GM23338 (cell line): ENCODE measurements around the gene SLC35B1. TPM values are rescaled to one million over a fixed set of nuclear protein-coding genes. Genes with fewer than 3 reads are reported as not detected.

Experiments used
- CREB1 ChIP-seq: fragments of 250-450 bp; sonication (Bioruptor Pico); IDR thresholded peaks from 2 replicates; pipeline ENCODE4 v1.5.0; 2020; ENCODE audit warnings: low read depth, mild to moderate bottlenecking, moderate library complexity
- EZH2 ChIP-seq: fragments of 200-600 bp; sonication (generic); IDR thresholded peaks from one replicate; pipeline ENCODE4 v1.8.0; 2017; ENCODE audit warnings: antibody characterized with exemption, mild to moderate bottlenecking, low read depth; ENCODE audit not compliant: unreplicated experiment
- EZH2phosphoT487 ChIP-seq: fragments of 200-600 bp; sonication (generic); IDR thresholded peaks from one replicate; pipeline ENCODE4 v1.8.1; 2018; ENCODE audit warnings: antibody characterized with exemption; ENCODE audit not compliant: unreplicated experiment
- JUNB ChIP-seq: IDR thresholded peaks from one replicate; pipeline ENCODE4 v1.6.1; 2016; ENCODE audit warnings: antibody characterized with exemption; ENCODE audit not compliant: unreplicated experiment
- NANOG ChIP-seq: IDR thresholded peaks from 2 replicates; pipeline ENCODE4 v1.6.1; 2016; ENCODE audit warnings: antibody characterized with exemption, borderline replicate concordance
- POLR2AphosphoS5 ChIP-seq: IDR thresholded peaks from 2 replicates; pipeline ENCODE4 v1.6.1; 2016; ENCODE audit warnings: antibody characterized with exemption, low read depth
- STAT1 ChIP-seq: IDR thresholded peaks from one replicate; pipeline ENCODE4 v1.6.1; 2016; ENCODE audit warnings: antibody characterized with exemption; ENCODE audit not compliant: unreplicated experiment
- ZNF114 ChIP-seq: fragments of 250-450 bp; sonication (Bioruptor Pico); IDR thresholded peaks from 2 replicates; pipeline ENCODE4 v1.5.0; 2020; ENCODE audit warnings: mild to moderate bottlenecking, moderate library complexity
- ZNF462 ChIP-seq: fragments of 250-450 bp; sonication (Bioruptor Pico); IDR thresholded peaks from 2 replicates; pipeline ENCODE4 v1.5.0; 2020; ENCODE audit warnings: mild to moderate bottlenecking, moderate library complexity
- polyA plus RNA-seq: library from polyadenylated mRNA; unstranded; fragments of >200 nt; fragmentation: Nextera tagmentation; extraction: Ambion mirVana; gene quantifications from 2 replicates; pipeline ENCODE4 v1.2.1, GENCODE V29; 2016
- total RNA-seq: library from RNA; depleted of rRNA; stranded (reverse); fragments of >200 nt; shearing (Covaris generic); gene quantifications from 2 replicates; pipeline ENCODE4 v1.2.3, GENCODE V29; 2014
- TF ChIP-seq, protein P1 (sequence below), 2 experiments: fragments of 200-600 bp in 1 of 2; sonication (generic) in 1 of 2; conservative IDR thresholded peaks; 2 replicates each; pipeline versions ENCODE4 v1.5.1 to v1.6.1; 2016 to 2017; ENCODE audit warnings: antibody characterized with exemption in 2 of 2, low read depth in 2 of 2, mild to moderate bottlenecking in 2 of 2, moderate library complexity in 1 of 2

Gene SLC35B1
- total and polyA plus RNA-seq, 2 experiments from 2014 or later = 56.7 to 58.9 TPM

GRCh38 chr17:49670641-49671040 lies 37.1 kb downstream of the SLC35B1 start (continued):
- TF ChIP-seq ZNF462 (CRISPR knock-in tag) (no peak), STAT1 (no peak), EZH2 (no peak), POLR2AphosphoS5 (no peak), NANOG (no peak), ZNF114 (no peak), CREB1 (CRISPR knock-in tag) (no peak), EZH2phosphoT487 (no peak), JUNB (no peak)
- TF ChIP-seq, protein P1, sequence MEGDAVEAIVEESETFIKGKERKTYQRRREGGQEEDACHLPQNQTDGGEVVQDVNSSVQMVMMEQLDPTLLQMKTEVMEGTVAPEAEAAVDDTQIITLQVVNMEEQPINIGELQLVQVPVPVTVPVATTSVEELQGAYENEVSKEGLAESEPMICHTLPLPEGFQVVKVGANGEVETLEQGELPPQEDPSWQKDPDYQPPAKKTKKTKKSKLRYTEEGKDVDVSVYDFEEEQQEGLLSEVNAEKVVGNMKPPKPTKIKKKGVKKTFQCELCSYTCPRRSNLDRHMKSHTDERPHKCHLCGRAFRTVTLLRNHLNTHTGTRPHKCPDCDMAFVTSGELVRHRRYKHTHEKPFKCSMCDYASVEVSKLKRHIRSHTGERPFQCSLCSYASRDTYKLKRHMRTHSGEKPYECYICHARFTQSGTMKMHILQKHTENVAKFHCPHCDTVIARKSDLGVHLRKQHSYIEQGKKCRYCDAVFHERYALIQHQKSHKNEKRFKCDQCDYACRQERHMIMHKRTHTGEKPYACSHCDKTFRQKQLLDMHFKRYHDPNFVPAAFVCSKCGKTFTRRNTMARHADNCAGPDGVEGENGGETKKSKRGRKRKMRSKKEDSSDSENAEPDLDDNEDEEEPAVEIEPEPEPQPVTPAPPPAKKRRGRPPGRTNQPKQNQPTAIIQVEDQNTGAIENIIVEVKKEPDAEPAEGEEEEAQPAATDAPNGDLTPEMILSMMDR (conservative IDR thresholded peaks at IDR 0.05; ENCODE audit: low read depth in 2 of 2) = no peak
